Measurements from ENCODE around the gene KDM2B. TPM values are rescaled to one million over a fixed set of nuclear protein-coding genes. Genes with fewer than 3 reads are reported as not detected.

Gene KDM2B
- total and polyA plus RNA-seq, 10 of the 15 experiments (the other 5 are each of a cell fraction or from before 2014, with no cell fraction given): 13.6 to 124 (median 40.4) TPM

- DNase-seq (ENCODE audit: low read depth, low spot score) (no peak), ATAC-seq (no peak), FAIRE-seq (no peak)
- peaks cover 30% of the 10 kb centered on the region for H3K4me1 ChIP-seq (ENCODE audit: control insufficient read depth, insufficient read depth, low read length)
- WGBS (ENCODE audit: insufficient coverage, insufficient replicate concordance, low lambda C conversion rate, missing lambda C conversion rate): 3% methylated on average over 5 of the region's 5 CpGs
- SMC1A ChIA-PET (ENCODE audit: uncharacterized antibody, unreplicated experiment): interaction anchor here (0.6 to 6.3 kb wide), 14 partner anchors 9 to 150 kb away, joined by 3 to 60 read pairs (median 6); partner anchors contain the start of genes KDM2B and MORN3
- H3K9me3 ChIP-seq (replicated peaks; ENCODE audit: control insufficient read depth, insufficient read depth, low read length): no peaks in the 10 kb centered on the region
- CTCF ChIA-PET: interaction anchor here (0.8 to 7.4 kb wide), 16 partner anchors 9 to 170 kb away, joined by 3 to 80 read pairs (median 7); partner anchors contain the start of gene MORN3
- H3K27ac ChIP-seq (ENCODE audit: control insufficient read depth, insufficient read depth): peak overlapping the region; percentile 92
- peaks cover 64% of the 10 kb centered on the region for H3K79me2 ChIP-seq (ENCODE audit: control insufficient read depth, insufficient read depth, low read length)
- BruUV-seq (replicated peaks): no TSS peak
- no peaks in the 10 kb centered on the region; a peak in 1 of 4 replicates for H3K36me3 ChIP-seq (ENCODE audit: control insufficient read depth in 2 of 2, insufficient read depth in 2 of 2, low read length in 1 of 2)
- no peaks in the 10 kb centered on the region for H4K20me1 ChIP-seq (ENCODE audit: control insufficient read depth, insufficient read depth)
- H3K9ac ChIP-seq (ENCODE audit: control insufficient read depth, insufficient read depth, low read length): peak overlapping the region; percentile 89
- POLR2A ChIA-PET: interaction anchor here (0.6 to 3.9 kb wide), 20 partner anchors 9 to 181 kb away, joined by 3 to 18 read pairs (median 6); partner anchors contain the start of gene KDM2B
- H3K4me3 ChIP-seq: peak overlapping the region; percentile 83
- H2AFZ ChIP-seq (ENCODE audit: control insufficient read depth, low read depth, low read length): no peak overlapping the region
- TF ChIP-seq NBN (IDR thresholded peaks at IDR 0.05): 0 out of 2 replicates have a peak, but pooled peaks have one; percentile 17
- TF ChIP-seq HDAC6 (IDR thresholded peaks at IDR 0.05; ENCODE audit: unreplicated experiment): no peak
- TF ChIP-seq ZNF384 (IDR thresholded peaks at IDR 0.05; ENCODE audit: borderline replicate concordance, low read depth, low read length): 0 out of 2 replicates have a peak, but pooled peaks have one; percentile 5
- peak overlapping the region; percentile 86 for H3K4me2 ChIP-seq (ENCODE audit: control insufficient read depth, insufficient read depth)
- RAD21 ChIA-PET (ENCODE audit: unreplicated experiment): interaction anchor here (0.6 to 5.1 kb wide), 15 partner anchors 9 to 165 kb away, joined by 3 to 61 read pairs (median 5); partner anchors contain the start of genes KDM2B, MORN3 and RHOF
- intact Hi-C loops (cut with micrococcal nuclease; ENCODE audit: unreplicated experiment): no loop called here
- in situ Hi-C loops (cut with MboI): no loop called here
- H3K27me3 ChIP-seq (replicated peaks in 1 of 2; ENCODE audit: control insufficient read depth in 2 of 2, insufficient read depth in 2 of 2, low read length in 1 of 2): no peaks in the 10 kb centered on the region
Measured at GRCh38 chr12:121628536-121628935, 47.7 kb upstream of the KDM2B start.

GRCh38 chr12:121628037-121628436, 47.2 kb upstream of the KDM2B start:
- WGBS (ENCODE audit: insufficient coverage, insufficient replicate concordance, low lambda C conversion rate, missing lambda C conversion rate): under 1% methylated on average over 8 of the region's 8 CpGs
- intact Hi-C loops (cut with micrococcal nuclease; ENCODE audit: unreplicated experiment): no loop called here
- in situ Hi-C loops (cut with MboI): no loop called here
- 0 out of 2 replicates have a peak, but pooled peaks have one; percentile 3 for TF ChIP-seq ASH2L (IDR thresholded peaks at IDR 0.05; ENCODE audit: borderline replicate concordance, low read depth)
- no peak for TF ChIP-seq SMAD1 (IDR thresholded peaks at IDR 0.05; ENCODE audit: low read depth, partially characterized antibody)
- 0 out of 2 replicates have a peak, but pooled peaks have one; percentile 14 for TF ChIP-seq POLR2A (IDR thresholded peaks at IDR 0.05; ENCODE audit: low read depth, low read length)
- TF ChIP-seq HDGF (IDR thresholded peaks at IDR 0.05): 0 out of 2 replicates have a peak, but pooled peaks have one; percentile 3
- BruUV-seq (replicated peaks): no TSS peak
- ChIA-PET SMC1A (ENCODE audit: uncharacterized antibody, unreplicated experiment) (interaction anchor here (0.6 to 6.3 kb wide), 20 partner anchors 9 to 133 kb away, joined by 3 to 60 read pairs (median 5); partner anchors contain the start of genes KDM2B and MORN3), CTCF (interaction anchor here (0.8 to 7.4 kb wide), 20 partner anchors 9 to 389 kb away, joined by 3 to 80 read pairs (median 6); partner anchors contain the start of gene MORN3), POLR2A (interaction anchor here (0.6 to 3.9 kb wide), 19 partner anchors 9 to 105 kb away, joined by 3 to 20 read pairs (median 7); no protein-coding TSS in a partner anchor), RAD21 (ENCODE audit: unreplicated experiment) (interaction anchor here (0.6 to 5.1 kb wide), 18 partner anchors 9 to 166 kb away, joined by 3 to 61 read pairs (median 10); partner anchors contain the start of genes KDM2B, MORN3 and RHOF)
- Histone ChIP-seq H3K9me3 (replicated peaks; ENCODE audit: control insufficient read depth, insufficient read depth, low read length) (no peaks in the 10 kb centered on the region), H3K4me3 (peak overlapping the region; percentile 83), H2AFZ (ENCODE audit: control insufficient read depth, low read depth, low read length) (peak overlapping the region; percentile 8), H3K27me3 (replicated peaks in 1 of 2; ENCODE audit: control insufficient read depth in 2 of 2, insufficient read depth in 2 of 2, low read length in 1 of 2) (no peaks in the 10 kb centered on the region), H3K4me2 (ENCODE audit: control insufficient read depth, insufficient read depth) (peak overlapping the region; percentile 86), H3K4me1 (ENCODE audit: control insufficient read depth, insufficient read depth, low read length) (peaks cover 30% of the 10 kb centered on the region), H4K20me1 (ENCODE audit: control insufficient read depth, insufficient read depth) (no peaks in the 10 kb centered on the region), H3K9ac (ENCODE audit: control insufficient read depth, insufficient read depth, low read length) (peak overlapping the region; percentile 89), H3K79me2 (ENCODE audit: control insufficient read depth, insufficient read depth, low read length) (peaks cover 60% of the 10 kb centered on the region), H3K27ac (ENCODE audit: control insufficient read depth, insufficient read depth) (peak overlapping the region; percentile 92), H3K36me3 (ENCODE audit: control insufficient read depth in 2 of 2, insufficient read depth in 2 of 2, low read length in 1 of 2) (no peaks in the 10 kb centered on the region; a peak in 1 of 4 replicates)
- FAIRE-seq (no peak), DNase-seq (ENCODE audit: low read depth, low spot score) (no peak), ATAC-seq (peak; percentile 22)

Measured in GM12878 (cell line).